MM.1S (cell line): ENCODE results near the gene PLEKHH2.

Experiments used
- CTCF ChIP-seq: fragments of 300-600 bp; sonication (generic); IDR thresholded peaks from 2 replicates; pipeline ENCODE4 v1.5.1; 2016; ENCODE audit warnings: antibody characterized with exemption, low read length, mixed read lengths
- EZH2 ChIP-seq: fragments of 300-600 bp; sonication (generic); optimal IDR thresholded peaks from 2 replicates; pipeline ENCODE3; 2017; ENCODE audit warnings: low read depth, mild to moderate bottlenecking, antibody characterized with exemption, low read length, mixed read lengths

- TF ChIP-seq EZH2: no peak
- no peak for TF ChIP-seq CTCF
These were observed 14.1 kb upstream of the PLEKHH2 start for GRCh38 chr2:43622931-43623451.
